ENCODE results near the gene ELF2.

DNA sequence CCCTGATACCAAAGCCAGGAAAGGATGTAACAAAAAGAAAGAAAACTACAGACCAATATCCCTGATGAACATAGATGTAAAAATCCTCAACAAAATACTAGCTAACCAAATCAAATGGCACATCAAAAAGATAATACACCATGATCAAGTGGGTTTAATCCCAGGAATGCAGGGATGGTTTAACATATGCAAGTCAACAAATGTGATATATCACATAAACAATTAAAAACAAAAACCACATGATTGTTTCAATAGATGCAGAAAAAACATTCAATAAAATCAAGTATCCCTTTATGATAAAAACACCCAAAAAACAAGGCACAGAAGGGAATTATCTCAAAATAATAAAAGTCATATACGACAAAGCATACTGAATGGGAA lies 31.5 kb downstream of the ELF2 start:
- TF ChIP-seq EZH2phosphoT487 (IDR thresholded peaks at IDR 0.05; ENCODE audit: unreplicated experiment), result no peak
- TF ChIP-seq POLR2AphosphoS5 (IDR thresholded peaks at IDR 0.05; ENCODE audit: low read depth), result no peak
- TF ChIP-seq, protein P1, sequence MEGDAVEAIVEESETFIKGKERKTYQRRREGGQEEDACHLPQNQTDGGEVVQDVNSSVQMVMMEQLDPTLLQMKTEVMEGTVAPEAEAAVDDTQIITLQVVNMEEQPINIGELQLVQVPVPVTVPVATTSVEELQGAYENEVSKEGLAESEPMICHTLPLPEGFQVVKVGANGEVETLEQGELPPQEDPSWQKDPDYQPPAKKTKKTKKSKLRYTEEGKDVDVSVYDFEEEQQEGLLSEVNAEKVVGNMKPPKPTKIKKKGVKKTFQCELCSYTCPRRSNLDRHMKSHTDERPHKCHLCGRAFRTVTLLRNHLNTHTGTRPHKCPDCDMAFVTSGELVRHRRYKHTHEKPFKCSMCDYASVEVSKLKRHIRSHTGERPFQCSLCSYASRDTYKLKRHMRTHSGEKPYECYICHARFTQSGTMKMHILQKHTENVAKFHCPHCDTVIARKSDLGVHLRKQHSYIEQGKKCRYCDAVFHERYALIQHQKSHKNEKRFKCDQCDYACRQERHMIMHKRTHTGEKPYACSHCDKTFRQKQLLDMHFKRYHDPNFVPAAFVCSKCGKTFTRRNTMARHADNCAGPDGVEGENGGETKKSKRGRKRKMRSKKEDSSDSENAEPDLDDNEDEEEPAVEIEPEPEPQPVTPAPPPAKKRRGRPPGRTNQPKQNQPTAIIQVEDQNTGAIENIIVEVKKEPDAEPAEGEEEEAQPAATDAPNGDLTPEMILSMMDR (conservative IDR thresholded peaks at IDR 0.05; ENCODE audit: low read depth in 2 of 2), result no peak
- TF ChIP-seq EZH2 (IDR thresholded peaks at IDR 0.05; ENCODE audit: low read depth, unreplicated experiment), result no peak
- TF ChIP-seq, protein P2, sequence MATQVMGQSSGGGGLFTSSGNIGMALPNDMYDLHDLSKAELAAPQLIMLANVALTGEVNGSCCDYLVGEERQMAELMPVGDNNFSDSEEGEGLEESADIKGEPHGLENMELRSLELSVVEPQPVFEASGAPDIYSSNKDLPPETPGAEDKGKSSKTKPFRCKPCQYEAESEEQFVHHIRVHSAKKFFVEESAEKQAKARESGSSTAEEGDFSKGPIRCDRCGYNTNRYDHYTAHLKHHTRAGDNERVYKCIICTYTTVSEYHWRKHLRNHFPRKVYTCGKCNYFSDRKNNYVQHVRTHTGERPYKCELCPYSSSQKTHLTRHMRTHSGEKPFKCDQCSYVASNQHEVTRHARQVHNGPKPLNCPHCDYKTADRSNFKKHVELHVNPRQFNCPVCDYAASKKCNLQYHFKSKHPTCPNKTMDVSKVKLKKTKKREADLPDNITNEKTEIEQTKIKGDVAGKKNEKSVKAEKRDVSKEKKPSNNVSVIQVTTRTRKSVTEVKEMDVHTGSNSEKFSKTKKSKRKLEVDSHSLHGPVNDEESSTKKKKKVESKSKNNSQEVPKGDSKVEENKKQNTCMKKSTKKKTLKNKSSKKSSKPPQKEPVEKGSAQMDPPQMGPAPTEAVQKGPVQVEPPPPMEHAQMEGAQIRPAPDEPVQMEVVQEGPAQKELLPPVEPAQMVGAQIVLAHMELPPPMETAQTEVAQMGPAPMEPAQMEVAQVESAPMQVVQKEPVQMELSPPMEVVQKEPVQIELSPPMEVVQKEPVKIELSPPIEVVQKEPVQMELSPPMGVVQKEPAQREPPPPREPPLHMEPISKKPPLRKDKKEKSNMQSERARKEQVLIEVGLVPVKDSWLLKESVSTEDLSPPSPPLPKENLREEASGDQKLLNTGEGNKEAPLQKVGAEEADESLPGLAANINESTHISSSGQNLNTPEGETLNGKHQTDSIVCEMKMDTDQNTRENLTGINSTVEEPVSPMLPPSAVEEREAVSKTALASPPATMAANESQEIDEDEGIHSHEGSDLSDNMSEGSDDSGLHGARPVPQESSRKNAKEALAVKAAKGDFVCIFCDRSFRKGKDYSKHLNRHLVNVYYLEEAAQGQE (IDR thresholded peaks at IDR 0.05; ENCODE audit: unreplicated experiment), result no peak
- TF ChIP-seq ETS1 (IDR thresholded peaks at IDR 0.05), result no peak
- TF ChIP-seq CREB1 (CRISPR knock-in tag; IDR thresholded peaks at IDR 0.05; ENCODE audit: low read depth), result no peak
- no peak for TF ChIP-seq JUNB (IDR thresholded peaks at IDR 0.05; ENCODE audit: unreplicated experiment)
- no peak for TF ChIP-seq NANOG (IDR thresholded peaks at IDR 0.05; ENCODE audit: borderline replicate concordance)
- TF ChIP-seq ZNF114 (CRISPR knock-in tag; IDR thresholded peaks at IDR 0.05), result no peak
- TF ChIP-seq ZNF462 (CRISPR knock-in tag; IDR thresholded peaks at IDR 0.05), result no peak
- TF ChIP-seq STAT1 (IDR thresholded peaks at IDR 0.05; ENCODE audit: unreplicated experiment), result no peak
